ENCODE data around the gene RRN3. TPM values are rescaled to one million over a fixed set of nuclear protein-coding genes. Genes with fewer than 3 reads are reported as not detected.

Gene RRN3
- total RNA-seq, 2 experiments from 2014 or later, result 16.6 to 24.7 TPM

- peak; percentile 86 for DNase-seq (ENCODE audit: low spot score)
- peak overlapping the region; percentile 94 for H2AFZ ChIP-seq (ENCODE audit: low read length)
- H4K20me1 ChIP-seq (ENCODE audit: insufficient read depth, low read length), result no peaks in the 10 kb centered on the region
- peak overlapping the region; percentile 54 for H3K27ac ChIP-seq (ENCODE audit: low read depth, low read length, poor library complexity, severe bottlenecking)
- peaks cover 27% of the 10 kb centered on the region for H3K79me2 ChIP-seq (ENCODE audit: insufficient read depth, low read depth, low read length)
- peaks cover 21% of the 10 kb centered on the region for H3K36me3 ChIP-seq (ENCODE audit: insufficient read depth, low read length)
- H3K4me1 ChIP-seq (ENCODE audit: insufficient read depth, low read length, poor library complexity, severe bottlenecking), result peaks cover 6% of the 10 kb centered on the region
- H3K4me2 ChIP-seq (ENCODE audit: low read length), result peak overlapping the region; percentile 81
- ChIA-PET CTCF (ENCODE audit: unreplicated experiment) (no interaction called here), POLR2A (interaction anchor here (0.6 kb wide), 1 partner anchor 509 kb away, joined by 3 read pairs; no protein-coding TSS in a partner anchor)
- H3K9me2 ChIP-seq (ENCODE audit: insufficient read depth, low read length), result no peaks in the 10 kb centered on the region
- intact Hi-C loops (cut with micrococcal nuclease; ENCODE audit: unreplicated experiment), result no loop called here
- peak; percentile 66 for TF ChIP-seq CTCF (conservative IDR thresholded peaks at IDR 0.05; ENCODE audit: low read length)
- no peak for TF ChIP-seq EZH2phosphoT487 (IDR thresholded peaks at IDR 0.05; ENCODE audit: borderline replicate concordance, low read depth, low read length)
- peak overlapping the region; percentile 97 for H3K4me3 ChIP-seq (ENCODE audit: low read depth, low read length, poor library complexity, severe bottlenecking)
- no TSS peak for BruUV-seq (replicated peaks)
- H3K9me3 ChIP-seq (ENCODE audit: low read length), result no peaks in the 10 kb centered on the region
These were observed 38.7 kb downstream of the RRN3 start for GRCh38 chr16:15055141-15056053.

GRCh38 chr16:15054357-15055140 is 39.5 kb downstream of the RRN3 start:
- no peaks in the 10 kb centered on the region for H3K9me3 ChIP-seq (ENCODE audit: low read length)
- intact Hi-C loops (cut with micrococcal nuclease; ENCODE audit: unreplicated experiment), result no loop called here
- no peak for DNase-seq (ENCODE audit: low spot score)
- peak overlapping the region; percentile 97 for H3K4me3 ChIP-seq (ENCODE audit: low read depth, low read length, poor library complexity, severe bottlenecking)
- peak overlapping the region; percentile 81 for H3K4me2 ChIP-seq (ENCODE audit: low read length)
- peak overlapping the region; percentile 94; the same call in 1 of the 2 replicates for H2AFZ ChIP-seq (ENCODE audit: low read length)
- TSS peak; percentile 46 for BruUV-seq (replicated peaks)
- POLR2A ChIA-PET, result interaction anchor here (0.6 to 1.2 kb wide), 3 partner anchors 43 to 767 kb away, joined by 3 read pairs; no protein-coding TSS in a partner anchor
- H3K79me2 ChIP-seq (ENCODE audit: insufficient read depth, low read depth, low read length), result peaks cover 27% of the 10 kb centered on the region
- peaks cover 13% of the 10 kb centered on the region; the same call in 1 of the 2 replicates for H3K36me3 ChIP-seq (ENCODE audit: insufficient read depth, low read length)
- peaks cover 6% of the 10 kb centered on the region for H3K4me1 ChIP-seq (ENCODE audit: insufficient read depth, low read length, poor library complexity, severe bottlenecking)
- H4K20me1 ChIP-seq (ENCODE audit: insufficient read depth, low read length), result no peaks in the 10 kb centered on the region
- no peak overlapping the region for H3K27ac ChIP-seq (ENCODE audit: low read depth, low read length, poor library complexity, severe bottlenecking)
- CTCF ChIA-PET (ENCODE audit: unreplicated experiment), result no interaction called here
- no peaks in the 10 kb centered on the region for H3K9me2 ChIP-seq (ENCODE audit: insufficient read depth, low read length)
- TF ChIP-seq EZH2phosphoT487 (IDR thresholded peaks at IDR 0.05; ENCODE audit: borderline replicate concordance, low read depth, low read length) (no peak), CTCF (conservative IDR thresholded peaks at IDR 0.05; ENCODE audit: low read length) (no peak)
